Measurements from ENCODE around the gene IFNA21.
"Not testable (repeated sequence)": the region's sequence is repeated elsewhere in the genome, so short reads cannot be mapped to it uniquely, and the experiment has no call there.

The IFNA21 gene

DNA sequence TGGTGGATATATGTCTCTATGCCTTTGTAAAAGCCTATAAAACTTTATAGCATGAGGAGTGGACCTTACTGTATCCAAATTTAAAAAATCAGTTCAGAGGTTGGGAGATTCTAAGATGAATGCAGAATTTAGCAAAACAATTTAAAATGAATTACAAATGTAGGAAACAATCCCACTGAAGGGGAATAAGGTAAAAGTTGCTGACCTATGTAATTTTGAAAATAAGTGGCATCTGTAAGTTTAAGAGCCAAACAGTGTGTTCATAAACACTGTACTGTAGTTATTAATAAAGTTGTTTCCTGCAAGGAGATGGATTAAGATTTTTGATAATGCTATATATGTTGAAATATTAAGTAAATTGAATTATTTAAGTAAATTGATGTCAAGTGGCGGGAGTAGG, 29.4 kb downstream of the IFNA21 start:
- Histone ChIP-seq H3K27ac (ENCODE audit: low read depth, low read length) (no peak overlapping the region), H3K4me3 (ENCODE audit: low read depth in 1 of 2, low read length in 2 of 2) (no peak overlapping the region), H3K36me3 (ENCODE audit: insufficient read depth, low read length) (no peaks in the 10 kb centered on the region), H3K9ac (ENCODE audit: low read length) (no peak overlapping the region), H3K27me3 (ENCODE audit: control insufficient read depth in 1 of 2, insufficient read depth in 2 of 2, low read length in 2 of 2) (no peaks in the 10 kb centered on the region), H3K4me1 (ENCODE audit: insufficient read depth, low read length) (no peaks in the 10 kb centered on the region), H3K9me3 (ENCODE audit: low read length) (no peaks in the 10 kb centered on the region)

GRCh38 chr9:21135736-21136135, 30.7 kb downstream of the IFNA21 start:
- H3K27ac ChIP-seq (ENCODE audit: low read depth, low read length), result no peak overlapping the region

DNA sequence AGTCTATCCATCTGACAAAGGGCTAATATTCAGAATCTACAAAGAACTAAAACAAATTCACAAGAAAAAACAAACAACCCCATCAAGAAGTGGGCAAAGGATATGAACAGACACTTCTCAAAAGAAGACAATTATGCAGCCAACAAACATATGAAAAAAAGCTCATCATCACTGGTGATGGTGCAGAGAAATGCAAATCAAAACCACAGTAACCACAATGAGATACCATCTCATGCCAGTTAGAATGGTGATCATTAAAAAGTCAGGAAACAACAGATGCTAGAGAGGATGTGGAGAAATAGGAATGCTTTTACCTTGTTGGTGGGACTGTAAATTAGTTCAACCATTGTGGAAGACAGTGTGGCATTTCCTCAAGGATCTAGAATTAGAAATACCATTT, 38.3 kb downstream of the IFNA21 start:
- not testable (repeated sequence) for H3K36me3 ChIP-seq (ENCODE audit: insufficient read depth, low read length); H3K27me3 ChIP-seq (ENCODE audit: control insufficient read depth in 1 of 2, insufficient read depth in 2 of 2, low read length in 2 of 2); H3K9ac ChIP-seq (ENCODE audit: low read length); H3K9me3 ChIP-seq (ENCODE audit: low read length); H3K4me3 ChIP-seq (ENCODE audit: low read depth in 1 of 2, low read length in 2 of 2); H3K27ac ChIP-seq (ENCODE audit: low read depth, low read length); H3K4me1 ChIP-seq (ENCODE audit: insufficient read depth, low read length)

More at GRCh38 chr9:21135736-21136135, 30.7 kb downstream of the IFNA21 start:
- no peaks in the 10 kb centered on the region for H3K27me3 ChIP-seq (ENCODE audit: control insufficient read depth in 1 of 2, insufficient read depth in 2 of 2, low read length in 2 of 2)
- no peaks in the 10 kb centered on the region for H3K9me3 ChIP-seq (ENCODE audit: low read length)
- H3K4me3 ChIP-seq (ENCODE audit: low read depth in 1 of 2, low read length in 2 of 2), result no peak overlapping the region
- H3K36me3 ChIP-seq (ENCODE audit: insufficient read depth, low read length), result no peaks in the 10 kb centered on the region
- H3K4me1 ChIP-seq (ENCODE audit: insufficient read depth, low read length), result no peaks in the 10 kb centered on the region
- no peak overlapping the region for H3K9ac ChIP-seq (ENCODE audit: low read length)

- H3K9me3 ChIP-seq (ENCODE audit: low read length), result no peaks in the 10 kb centered on the region
- H3K4me1 ChIP-seq (ENCODE audit: insufficient read depth, low read length), result no peaks in the 10 kb centered on the region
- H3K36me3 ChIP-seq (ENCODE audit: insufficient read depth, low read length), result no peaks in the 10 kb centered on the region
- no peak overlapping the region for H3K4me3 ChIP-seq (ENCODE audit: low read depth in 1 of 2, low read length in 2 of 2)
- H3K27ac ChIP-seq (ENCODE audit: low read depth, low read length), result no peak overlapping the region
- no peak overlapping the region for H3K9ac ChIP-seq (ENCODE audit: low read length)
- H3K27me3 ChIP-seq (ENCODE audit: control insufficient read depth in 1 of 2, insufficient read depth in 2 of 2, low read length in 2 of 2), result no peaks in the 10 kb centered on the region
Observed at GRCh38 chr9:21121595-21122251, 44.7 kb downstream of the IFNA21 start.

DNA sequence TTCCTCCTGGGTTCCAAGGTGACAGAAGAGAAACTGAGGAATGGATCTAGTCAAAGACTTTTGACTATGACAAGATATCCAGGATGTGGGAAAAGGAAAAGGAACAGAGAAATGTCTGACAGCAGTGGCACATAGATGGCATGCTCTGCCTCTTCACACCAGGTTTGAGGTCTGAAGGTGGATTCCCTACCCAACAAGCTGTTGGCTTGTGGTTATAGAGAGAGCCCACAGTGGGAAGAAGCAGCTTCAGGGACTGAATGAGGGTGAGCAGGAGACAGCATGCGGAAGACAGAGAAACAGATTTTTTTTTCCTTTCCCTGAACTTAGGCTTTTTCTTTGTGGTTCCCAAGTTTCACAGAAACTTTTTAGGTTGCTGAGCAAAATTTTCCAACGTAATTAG, 45.4 kb downstream of the IFNA21 start:
- Histone ChIP-seq H3K9me3 (ENCODE audit: low read length) (no peaks in the 10 kb centered on the region), H3K4me3 (ENCODE audit: low read depth in 1 of 2, low read length in 2 of 2) (no peak overlapping the region), H3K4me1 (ENCODE audit: insufficient read depth, low read length) (no peaks in the 10 kb centered on the region), H3K27ac (ENCODE audit: low read depth, low read length) (no peak overlapping the region), H3K36me3 (ENCODE audit: insufficient read depth, low read length) (no peaks in the 10 kb centered on the region), H3K27me3 (ENCODE audit: control insufficient read depth in 1 of 2, insufficient read depth in 2 of 2, low read length in 2 of 2) (no peaks in the 10 kb centered on the region), H3K9ac (ENCODE audit: low read length) (no peak overlapping the region)

GRCh38 chr9:21119093-21119770, 47.2 kb downstream of the IFNA21 start:
- H3K9me3 ChIP-seq (ENCODE audit: low read length), result no peaks in the 10 kb centered on the region
- H3K4me1 ChIP-seq (ENCODE audit: insufficient read depth, low read length), result no peaks in the 10 kb centered on the region
- H3K36me3 ChIP-seq (ENCODE audit: insufficient read depth, low read length), result no peaks in the 10 kb centered on the region
- H3K27me3 ChIP-seq (ENCODE audit: control insufficient read depth in 1 of 2, insufficient read depth in 2 of 2, low read length in 2 of 2), result no peaks in the 10 kb centered on the region
- no peak overlapping the region for H3K4me3 ChIP-seq (ENCODE audit: low read depth in 1 of 2, low read length in 2 of 2)
- no peak overlapping the region for H3K27ac ChIP-seq (ENCODE audit: low read depth, low read length)
- H3K9ac ChIP-seq (ENCODE audit: low read length), result no peak overlapping the region

Data from muscle layer of colon (tissue), 2 donors.